HepG2 (cell line): ENCODE results near the gene PSMD1. TPM values are rescaled to one million over a fixed set of nuclear protein-coding genes. Genes with fewer than 3 reads are reported as not detected.
A peak's percentile ranks its signal among the peaks of the same experiment; 100 is the strongest.

Source experiments
- ATF2 ChIP-seq: sonication (generic); formaldehyde crosslinking; IDR thresholded peaks from 2 replicates; pipeline ENCODE4 v1.4.0; 2020; ENCODE audit warnings: missing genetic modification reagents
- BCL6 ChIP-seq: IDR thresholded peaks from 2 replicates; pipeline ENCODE4 v1.6.1; 2016; ENCODE audit warnings: missing genetic modification reagents, missing compliant biosample characterization
- CBX5 ChIP-seq: sonication (generic); formaldehyde crosslinking; IDR thresholded peaks from 2 replicates; pipeline ENCODE4 v1.4.0; 2020; ENCODE audit warnings: missing genetic modification reagents, borderline replicate concordance
- DR1 ChIP-seq: sonication (generic); formaldehyde crosslinking; IDR thresholded peaks from 2 replicates; pipeline ENCODE4 v1.8.0; 2021; ENCODE audit warnings: mild to moderate bottlenecking, missing genetic modification reagents, inconsistent platforms
- ERF ChIP-seq: IDR thresholded peaks from 2 replicates; pipeline ENCODE4 v1.6.1; 2018; ENCODE audit warnings: missing biosample characterization, missing genetic modification reagents
- FOXK1 ChIP-seq: sonication (generic); formaldehyde crosslinking; IDR thresholded peaks from 2 replicates; pipeline ENCODE4 v1.4.0; 2020; ENCODE audit warnings: low read depth, missing genetic modification reagents, borderline replicate concordance
- HMG20A ChIP-seq: IDR thresholded peaks from 2 replicates; pipeline ENCODE4 v1.6.1; 2016; ENCODE audit warnings: borderline replicate concordance
- HNF1B ChIP-seq: sonication (generic); formaldehyde crosslinking; IDR thresholded peaks from 2 replicates; pipeline ENCODE4 v1.5.1; 2020; ENCODE audit warnings: mild to moderate bottlenecking, moderate library complexity, missing genetic modification reagents
- HNRNPK ChIP-seq: fragments of 200-400 bp; formaldehyde crosslinking; IDR thresholded peaks from 2 replicates; pipeline ENCODE4 v1.6.1; 2018; ENCODE audit warnings: low read length, low read depth, moderate library complexity, mild to moderate bottlenecking; ENCODE audit not compliant: poor library complexity, severe bottlenecking
- IKZF5 ChIP-seq: IDR thresholded peaks from 2 replicates; pipeline ENCODE4 v1.6.1; 2018; ENCODE audit warnings: missing genetic modification reagents, mild to moderate bottlenecking, missing compliant biosample characterization
- MEIS1 ChIP-seq: sonication (generic); formaldehyde crosslinking; IDR thresholded peaks from 2 replicates; pipeline ENCODE4 v1.9.0; 2021; ENCODE audit warnings: mild to moderate bottlenecking, missing genetic modification reagents, moderate library complexity, borderline replicate concordance
- SP5 ChIP-seq: IDR thresholded peaks from 2 replicates; pipeline ENCODE4 v1.6.1; 2016; ENCODE audit warnings: low read depth, borderline replicate concordance
- ZKSCAN8 ChIP-seq: IDR thresholded peaks from 2 replicates; pipeline ENCODE4 v1.6.1; 2016; ENCODE audit warnings: borderline replicate concordance, missing genetic modification reagents, missing compliant biosample characterization
- ZMYM2 ChIP-seq: sonication (generic); formaldehyde crosslinking; IDR thresholded peaks from 2 replicates; pipeline ENCODE4 v1.8.0; 2022; ENCODE audit warnings: mild to moderate bottlenecking, missing genetic modification reagents
- ZNF292 ChIP-seq: sonication (generic); formaldehyde crosslinking; IDR thresholded peaks from 2 replicates; pipeline ENCODE4 v1.8.1; 2022; ENCODE audit warnings: mild to moderate bottlenecking, low read depth, missing genetic modification reagents, borderline replicate concordance
- ZNF446 ChIP-seq: sonication (generic); formaldehyde crosslinking; IDR thresholded peaks from 2 replicates; pipeline ENCODE4 v1.5.0; 2020; ENCODE audit warnings: mild to moderate bottlenecking, missing genetic modification reagents
- ZNF605 ChIP-seq: sonication (generic); formaldehyde crosslinking; IDR thresholded peaks from 2 replicates; pipeline ENCODE4 v1.8.0; 2022; ENCODE audit warnings: mild to moderate bottlenecking, missing genetic modification reagents
- ZNF691 ChIP-seq: sonication (generic); formaldehyde crosslinking; IDR thresholded peaks from 2 replicates; pipeline ENCODE4 v1.4.0; 2020; ENCODE audit warnings: missing genetic modification reagents, low read depth, mild to moderate bottlenecking, borderline replicate concordance
- ZNF792 ChIP-seq: IDR thresholded peaks from 2 replicates; pipeline ENCODE4 v1.6.1; 2016
- ZSCAN9 ChIP-seq: IDR thresholded peaks from 2 replicates; pipeline ENCODE4 v1.6.1; 2016; ENCODE audit warnings: borderline replicate concordance
- polyA plus RNA-seq, 8 experiments: library from polyadenylated mRNA; depleted of rRNA in 3 of 8; stranded (reverse) in 7 of 8; unstranded in 1 of 8; fragments of >200 nt; fragmentation: Illumina TruSeq in 4 of 8; extraction: Trizol in 4 of 8; gene quantifications; 2 replicates each; pipeline versions ENCODE4 v1.2.1 to v1.2.3, GENCODE V29; 2011 to 2016; ENCODE audit warnings: low read depth in 4 of 8, missing spikeins in 1 of 8, mixed read lengths in 1 of 8; ENCODE audit not compliant: insufficient read depth in 1 of 8
- total RNA-seq, 5 experiments: library from RNA; depleted of rRNA; stranded (reverse); fragments of >200 nt; fragmentation: Illumina TruSeq; extraction: Trizol; gene quantifications; 2 replicates each; pipeline ENCODE4 v1.2.3, GENCODE V29; 2016; ENCODE audit warnings: low read depth in 1 of 5
- TF ChIP-seq, protein P1 (sequence below): sonication (generic); formaldehyde crosslinking; IDR thresholded peaks from 2 replicates; pipeline ENCODE4 v1.5.1; 2020; ENCODE audit warnings: missing genetic modification reagents, mild to moderate bottlenecking, borderline replicate concordance
- TF ChIP-seq, protein P2 (sequence below): sonication (generic); formaldehyde crosslinking; IDR thresholded peaks from 2 replicates; pipeline ENCODE4 v1.8.0; 2022; ENCODE audit warnings: mild to moderate bottlenecking, missing genetic modification reagents

Gene PSMD1
- total and polyA plus RNA-seq, 2 of the 13 experiments (the other 11 are each of a cell fraction or from before 2014, with no cell fraction given), result 136 to 191 TPM

GRCh38 chr2:231187736-231188505 lies 131.3 kb downstream of the PSMD1 start (continued):
- peak; percentile 50; the same call in 1 of the 2 replicates for TF ChIP-seq IKZF5
- peak; percentile 31; the same call in 1 of the 2 replicates for TF ChIP-seq CBX5 (CRISPR knock-in tag)
- TF ChIP-seq SP5, result 0 out of 2 replicates have a peak, but pooled peaks have one; percentile 17
- TF ChIP-seq HNF1B (CRISPR knock-in tag), result peak; percentile 67; the same call in 1 of the 2 replicates
- peak; percentile 79; the same call in 1 of the 2 replicates for TF ChIP-seq ZSCAN9 (CRISPR knock-in tag)
- 0 out of 2 replicates have a peak, but pooled peaks have one; percentile 34 for TF ChIP-seq DR1 (CRISPR knock-in tag)
- TF ChIP-seq ZNF292 (CRISPR knock-in tag), result peak; percentile 87; the same call in 1 of the 2 replicates
- TF ChIP-seq ZNF792 (CRISPR knock-in tag), result peak; percentile 81; the same call in 1 of the 2 replicates
- TF ChIP-seq, protein P1, sequence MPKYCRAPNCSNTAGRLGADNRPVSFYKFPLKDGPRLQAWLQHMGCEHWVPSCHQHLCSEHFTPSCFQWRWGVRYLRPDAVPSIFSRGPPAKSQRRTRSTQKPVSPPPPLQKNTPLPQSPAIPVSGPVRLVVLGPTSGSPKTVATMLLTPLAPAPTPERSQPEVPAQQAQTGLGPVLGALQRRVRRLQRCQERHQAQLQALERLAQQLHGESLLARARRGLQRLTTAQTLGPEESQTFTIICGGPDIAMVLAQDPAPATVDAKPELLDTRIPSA (CRISPR knock-in tag), result no peak
- TF ChIP-seq MEIS1 (CRISPR knock-in tag), result peak; percentile 53; the same call in 1 of the 2 replicates
- TF ChIP-seq ZNF446 (CRISPR knock-in tag), result no peak
- peak; percentile 81; the same call in 1 of the 2 replicates for TF ChIP-seq ERF (CRISPR knock-in tag)
- no peak for TF ChIP-seq BCL6
- TF ChIP-seq, protein P2, sequence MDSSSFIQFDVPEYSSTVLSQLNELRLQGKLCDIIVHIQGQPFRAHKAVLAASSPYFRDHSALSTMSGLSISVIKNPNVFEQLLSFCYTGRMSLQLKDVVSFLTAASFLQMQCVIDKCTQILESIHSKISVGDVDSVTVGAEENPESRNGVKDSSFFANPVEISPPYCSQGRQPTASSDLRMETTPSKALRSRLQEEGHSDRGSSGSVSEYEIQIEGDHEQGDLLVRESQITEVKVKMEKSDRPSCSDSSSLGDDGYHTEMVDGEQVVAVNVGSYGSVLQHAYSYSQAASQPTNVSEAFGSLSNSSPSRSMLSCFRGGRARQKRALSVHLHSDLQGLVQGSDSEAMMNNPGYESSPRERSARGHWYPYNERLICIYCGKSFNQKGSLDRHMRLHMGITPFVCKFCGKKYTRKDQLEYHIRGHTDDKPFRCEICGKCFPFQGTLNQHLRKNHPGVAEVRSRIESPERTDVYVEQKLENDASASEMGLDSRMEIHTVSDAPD, result no peak
- 0 out of 2 replicates have a peak, but pooled peaks have one; percentile 58 for TF ChIP-seq ZKSCAN8
- peak; percentile 93 for TF ChIP-seq ZNF605
- peak; percentile 69; the same call in 1 of the 2 replicates for TF ChIP-seq HMG20A (CRISPR knock-in tag)
- peak; percentile 81; the same call in 1 of the 2 replicates for TF ChIP-seq FOXK1
- peak; percentile 73; the same call in 1 of the 2 replicates for TF ChIP-seq ZMYM2 (CRISPR knock-in tag)
- TF ChIP-seq HNRNPK, result no peak
- TF ChIP-seq ZNF691, result peak; percentile 27
- TF ChIP-seq ATF2 (CRISPR knock-in tag), result peak; percentile 79
